Measurements from ENCODE around the gene FREM2.
A peak's percentile ranks its signal among the peaks of the same experiment; 100 is the strongest.

FREM2 gene

DNA sequence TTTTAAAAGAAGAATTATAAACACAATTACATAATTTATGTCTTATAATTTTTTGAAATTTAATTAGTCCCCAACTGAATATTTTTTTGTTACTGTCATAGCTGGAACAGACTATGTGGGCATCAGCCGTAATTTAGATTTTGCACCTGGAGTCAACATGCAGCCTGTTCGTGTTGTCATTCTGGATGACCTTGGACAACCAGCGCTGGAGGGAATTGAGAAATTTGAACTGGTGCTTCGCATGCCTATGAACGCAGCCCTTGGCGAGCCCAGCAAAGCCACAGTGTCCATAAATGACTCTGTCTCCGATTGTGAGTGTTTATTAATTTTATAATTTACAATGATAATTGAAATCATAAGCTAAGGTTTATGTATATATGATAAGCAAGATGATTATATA lies 161.5 kb downstream of the FREM2 start:
- no peak for DNase-seq

DNA sequence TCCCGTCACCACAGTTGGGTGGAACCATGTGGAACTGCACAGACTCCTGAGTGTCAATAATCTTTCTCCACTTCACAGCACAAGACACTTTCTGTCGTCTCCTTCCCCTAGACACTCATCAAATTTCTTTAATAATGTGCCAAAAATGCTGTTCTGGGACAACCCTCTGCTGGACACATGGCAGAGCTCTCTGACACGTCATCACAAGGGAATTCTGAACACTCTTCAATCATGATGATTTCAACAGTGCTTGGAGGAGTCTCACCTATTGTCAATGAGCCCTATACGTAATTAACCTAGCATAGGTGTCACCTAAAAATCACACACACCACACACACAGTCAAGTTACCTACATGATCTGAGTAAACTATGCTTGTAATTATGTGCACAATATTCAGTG lies 162.4 kb downstream of the FREM2 start:
- DNase-seq, result no peak

DNA sequence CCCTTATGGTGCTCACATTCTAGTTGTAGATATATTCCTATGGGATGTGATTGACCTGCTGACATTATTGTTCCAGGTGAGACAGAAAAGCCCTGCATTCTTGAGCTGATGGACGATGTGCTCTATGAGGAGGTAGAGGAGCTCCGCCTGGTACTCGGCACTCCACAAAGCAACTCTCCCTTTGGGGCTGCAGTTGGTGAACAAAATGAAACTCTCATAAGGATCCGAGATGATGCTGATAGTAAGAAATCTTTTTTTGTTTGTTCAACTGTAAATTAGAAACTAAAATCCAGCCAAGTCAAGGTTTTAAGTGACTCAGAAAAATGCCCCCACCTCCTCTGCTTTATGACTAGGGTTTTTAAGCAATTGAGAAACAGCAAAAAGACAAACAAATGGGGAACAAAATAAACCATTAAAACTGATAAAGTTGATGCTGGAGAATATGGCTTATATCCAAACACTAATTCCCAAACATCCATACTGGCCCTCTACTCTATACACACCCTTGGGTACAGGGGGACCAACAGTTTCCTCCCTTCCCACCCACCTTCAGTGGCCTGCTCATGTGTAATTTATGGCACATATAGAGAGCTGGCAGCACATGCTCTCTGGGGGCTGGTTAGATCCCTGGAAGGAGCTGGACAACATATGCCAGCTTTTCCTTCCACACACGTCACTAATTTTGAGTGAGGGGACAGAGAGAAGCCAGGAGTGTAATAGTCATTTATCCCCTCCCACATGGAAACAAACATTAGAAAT lies 164.2 kb downstream of the FREM2 start:
- no peak for DNase-seq

DNA sequence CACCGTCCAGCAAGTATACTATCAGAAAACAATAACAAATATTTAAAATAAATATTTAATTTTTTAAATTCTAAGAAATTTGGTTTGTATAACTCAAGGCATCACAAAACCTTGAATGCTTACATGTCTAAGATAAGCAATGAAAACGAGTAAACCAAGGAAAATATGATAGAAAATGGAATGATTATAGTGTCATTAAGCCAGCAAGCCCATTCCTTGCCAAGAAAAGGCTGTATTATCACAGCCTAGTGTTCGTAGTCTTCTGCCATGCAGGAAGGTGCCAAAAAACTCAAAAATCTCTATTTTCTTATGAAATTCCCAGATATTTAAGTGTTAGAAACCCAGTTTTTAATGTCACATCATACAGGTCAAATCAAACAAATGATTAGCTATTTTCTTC lies 167.3 kb downstream of the FREM2 start:
- no peak for DNase-seq

DNA sequence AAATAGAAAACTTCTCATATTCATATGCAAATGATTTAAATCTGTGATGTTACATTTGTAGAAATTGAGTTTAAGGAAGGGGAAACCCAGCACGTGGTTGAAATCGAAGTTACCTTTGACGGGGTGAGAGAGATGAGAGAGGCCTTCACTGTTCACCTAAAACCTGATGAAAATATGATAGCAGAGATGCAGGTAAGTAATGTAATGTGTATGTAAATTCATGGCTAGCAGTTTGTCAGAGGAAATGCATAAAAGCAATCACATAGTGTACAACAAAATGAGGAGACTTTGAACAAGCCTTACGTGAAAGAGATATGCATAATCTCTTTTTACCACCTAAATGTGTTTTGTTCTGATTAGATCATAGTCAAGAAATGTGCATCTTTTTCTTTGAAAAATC lies 169.2 kb downstream of the FREM2 start:
- DNase-seq, result no peak

DNA sequence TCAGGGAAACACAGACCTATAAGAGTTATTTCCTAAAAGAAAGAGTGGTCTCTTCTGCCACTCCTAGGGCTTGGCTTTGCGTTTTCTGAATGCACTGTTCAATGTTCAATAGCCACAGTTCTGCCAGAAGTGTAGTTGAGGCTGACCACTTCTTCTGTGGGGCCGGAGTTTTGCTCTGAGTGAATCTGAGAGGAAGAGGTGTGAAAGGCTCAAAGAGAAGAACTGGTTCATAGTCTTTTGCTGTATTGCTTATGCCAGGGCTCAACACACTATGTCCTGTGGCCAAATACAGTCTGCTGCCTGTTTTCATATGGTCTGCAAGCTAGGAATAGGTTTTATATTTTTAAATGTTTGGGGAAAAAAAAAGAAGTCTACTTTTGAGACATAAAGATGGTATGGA lies 175.6 kb downstream of the FREM2 start:
- no peak for DNase-seq

DNA sequence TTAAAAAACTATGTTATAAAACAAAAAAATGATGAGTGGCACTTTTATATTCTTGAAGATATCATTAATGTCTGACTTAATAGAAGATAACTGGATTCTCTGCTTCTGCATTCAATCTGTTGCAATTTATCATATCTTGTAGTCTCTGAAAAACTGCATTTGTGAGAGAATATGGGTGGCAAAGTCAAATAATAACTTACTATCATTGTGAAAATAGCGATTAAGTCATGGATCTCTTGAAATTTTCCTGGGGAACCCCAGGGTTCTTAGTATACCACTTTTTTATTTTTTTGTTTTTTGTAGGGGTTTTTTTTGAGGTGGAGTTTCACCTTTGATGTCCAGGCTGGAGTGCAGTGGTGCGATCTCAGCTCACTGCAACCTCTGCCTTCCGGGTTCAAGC lies 176.7 kb downstream of the FREM2 start:
- no peak for DNase-seq

DNA sequence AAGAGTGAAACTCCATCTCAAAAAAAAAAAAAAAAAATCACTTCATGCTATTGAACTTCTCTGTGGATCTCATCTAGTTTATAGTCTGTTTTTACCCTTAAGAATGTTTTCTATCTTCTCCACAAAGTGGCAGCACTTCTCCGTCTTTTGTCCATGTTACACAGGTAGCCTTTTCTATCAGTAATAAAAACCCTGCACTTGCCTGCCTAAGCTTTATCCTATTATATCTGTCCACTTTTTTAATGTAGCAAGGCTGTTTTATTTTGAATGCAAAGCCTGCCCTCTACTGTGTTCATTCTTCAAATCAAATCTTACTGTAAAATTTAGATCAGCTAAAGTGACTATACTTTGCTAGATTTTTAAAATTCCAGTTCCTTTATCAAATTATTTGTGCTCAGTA lies 179.8 kb downstream of the FREM2 start:
- peak; percentile 72 for DNase-seq

DNA sequence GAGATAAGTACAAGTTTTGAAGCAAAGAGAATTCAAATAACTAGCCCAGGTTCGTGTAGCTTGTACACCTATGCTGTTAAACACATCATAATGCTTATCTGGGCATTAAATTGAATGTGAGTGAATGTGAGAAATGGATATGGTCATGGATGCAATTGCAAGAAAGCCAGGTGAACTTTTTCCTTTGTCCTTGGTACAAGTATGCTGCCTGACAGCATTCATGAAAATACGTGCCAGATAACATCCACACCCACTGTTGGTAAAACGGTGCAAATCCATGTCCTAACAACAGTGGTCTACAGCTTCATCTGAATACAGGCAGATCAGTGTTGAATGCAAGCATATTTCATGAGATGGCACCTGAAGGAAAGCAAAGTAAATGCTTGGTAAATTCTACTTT lies 181.5 kb downstream of the FREM2 start:
- DNase-seq, result no peak

DNA sequence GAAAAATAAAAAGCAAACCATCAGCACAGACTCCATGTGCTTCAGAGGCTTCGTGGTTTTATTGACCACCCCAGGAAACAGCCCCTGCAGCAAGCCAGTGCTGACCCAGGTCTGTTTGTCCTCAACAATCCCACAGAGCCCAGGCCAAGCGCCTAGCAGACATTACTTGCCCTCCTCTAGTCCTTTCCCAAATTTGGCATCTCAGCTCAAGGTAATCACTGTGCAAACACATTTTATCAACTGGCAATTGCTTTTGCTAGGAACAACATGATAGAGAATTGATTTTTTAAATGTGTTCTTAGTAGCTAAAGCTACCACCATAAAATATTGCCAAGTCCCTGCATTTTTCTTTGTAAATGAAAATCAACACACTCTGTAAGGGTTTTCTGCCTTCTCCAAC lies 182.0 kb downstream of the FREM2 start:
- no peak for DNase-seq

DNA sequence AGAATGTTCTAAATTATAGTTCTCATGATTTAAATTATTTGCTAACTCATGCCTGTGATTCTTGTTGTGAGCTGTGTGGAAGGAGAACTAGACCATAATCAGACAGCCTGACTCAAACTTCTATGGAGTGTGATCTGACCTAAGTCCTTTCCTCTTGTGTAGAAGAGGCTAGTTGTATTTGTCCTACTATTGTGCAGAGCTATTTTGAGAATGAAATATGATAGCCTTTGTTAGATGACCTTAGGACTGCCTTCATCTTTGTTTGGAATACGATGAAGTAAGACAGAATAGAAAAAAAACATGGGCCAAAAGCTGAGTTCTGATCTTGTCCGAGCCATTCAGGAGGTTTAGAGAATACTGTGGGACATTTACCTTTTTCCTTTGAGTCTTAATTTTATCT lies 184.4 kb downstream of the FREM2 start:
- DNase-seq, result peak; percentile 24

DNA sequence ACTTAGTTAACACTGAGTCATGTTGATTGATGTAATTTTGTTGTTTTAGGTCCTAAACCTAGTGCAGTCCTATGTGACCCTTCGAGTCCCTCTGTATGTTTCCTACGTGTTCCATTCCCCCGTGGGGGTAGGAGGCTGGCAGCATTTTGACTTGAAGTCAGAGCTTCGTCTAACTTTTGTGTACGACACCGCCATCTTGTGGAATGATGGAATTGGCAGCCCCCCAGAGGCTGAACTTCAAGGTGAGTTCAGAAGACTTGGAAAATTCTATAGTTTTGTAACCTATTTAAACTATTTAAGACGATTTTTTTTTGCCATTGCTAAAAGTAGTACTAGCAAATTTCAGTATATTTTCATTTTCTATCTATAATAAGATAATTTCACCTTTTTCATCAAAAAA lies 185.8 kb downstream of the FREM2 start:
- peak; percentile 88 for DNase-seq

DNA sequence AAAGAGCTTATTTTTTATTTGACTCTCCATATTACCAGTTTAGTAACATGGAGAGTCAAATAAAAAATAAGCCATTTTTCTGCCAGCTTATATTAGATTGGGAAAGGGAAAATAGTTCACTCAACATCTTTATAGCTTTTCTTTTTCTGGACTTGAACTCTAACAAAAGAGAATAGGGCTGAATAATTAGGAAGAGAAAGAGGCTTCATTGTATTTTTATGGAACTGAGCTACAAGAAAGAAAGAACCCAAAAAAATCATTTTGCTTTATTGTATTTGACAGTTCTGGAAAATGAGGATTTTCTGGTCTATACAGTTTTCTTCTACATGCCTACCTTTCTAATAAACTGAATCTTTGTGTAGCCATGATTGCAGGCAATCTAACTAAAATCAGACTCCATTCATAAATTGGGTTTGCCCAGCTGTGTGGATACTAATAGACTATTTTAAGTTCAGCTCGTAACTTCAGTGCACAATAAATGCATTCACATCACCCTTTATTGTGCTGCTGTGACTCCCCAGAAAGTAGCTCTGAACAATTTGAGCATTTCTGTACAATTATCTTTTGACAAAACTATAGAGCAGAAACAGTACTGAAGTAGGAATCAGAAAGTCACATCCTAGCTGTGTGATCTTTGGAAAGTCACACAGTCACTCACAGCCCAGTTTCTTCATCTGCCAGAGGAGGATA lies 188.5 kb downstream of the FREM2 start:
- no peak for DNase-seq

DNA sequence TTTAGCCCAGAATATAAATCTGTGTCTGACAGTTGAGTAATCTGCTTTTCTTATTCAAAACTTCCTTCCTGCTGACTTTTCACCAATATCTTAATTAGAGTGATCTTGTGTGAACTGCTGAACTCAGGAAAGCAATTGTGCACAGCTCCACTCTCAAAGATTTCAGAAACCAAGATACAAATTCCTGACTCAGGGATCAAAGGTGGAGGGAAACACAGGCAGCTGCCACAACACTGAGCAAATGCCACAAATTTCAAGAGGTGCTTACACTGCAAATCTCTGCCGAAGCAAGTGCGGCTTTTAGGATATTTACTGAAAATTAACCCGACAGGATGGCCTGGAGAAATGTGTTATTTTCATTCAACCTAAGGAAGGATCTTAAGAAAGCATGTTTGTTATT lies 192.4 kb downstream of the FREM2 start:
- DNase-seq, result no peak

DNA sequence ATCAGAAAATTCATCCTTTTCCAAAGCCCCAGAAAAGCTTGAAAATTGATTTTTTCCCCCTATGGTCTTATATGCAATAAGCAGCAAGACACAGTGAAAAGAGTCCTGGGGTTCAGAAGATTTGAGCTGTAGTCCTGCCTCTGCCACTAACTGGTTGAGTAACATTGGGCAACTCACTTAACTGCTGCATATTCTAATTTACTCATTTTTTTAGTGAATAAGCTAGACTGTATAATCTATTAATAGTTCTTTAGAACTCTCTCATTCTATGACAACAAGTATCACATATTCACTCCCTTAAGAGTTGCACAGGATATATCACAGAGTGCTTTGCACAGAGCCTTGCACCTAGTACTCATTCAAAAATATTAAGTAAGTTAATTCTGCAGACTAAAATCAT lies 192.9 kb downstream of the FREM2 start:
- no peak for DNase-seq

DNA sequence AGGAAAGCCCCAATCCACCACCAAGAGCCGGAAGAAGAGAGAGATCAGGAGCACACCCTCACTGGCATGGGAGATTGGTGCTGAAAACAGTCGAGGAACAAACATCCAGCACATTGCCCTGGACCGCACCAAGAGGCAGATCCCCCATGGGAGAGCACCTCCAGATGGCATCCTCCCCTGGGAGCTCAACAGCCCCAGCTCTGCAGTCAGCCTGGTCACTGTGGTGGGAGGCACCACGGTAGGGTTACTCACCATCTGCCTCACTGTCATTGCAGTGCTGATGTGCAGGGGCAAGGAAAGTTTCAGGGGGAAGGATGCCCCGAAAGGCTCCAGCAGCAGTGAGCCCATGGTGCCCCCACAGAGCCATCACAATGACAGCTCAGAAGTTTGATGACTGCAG lies 193.5 kb downstream of the FREM2 start:
- DNase-seq, result no peak

DNA sequence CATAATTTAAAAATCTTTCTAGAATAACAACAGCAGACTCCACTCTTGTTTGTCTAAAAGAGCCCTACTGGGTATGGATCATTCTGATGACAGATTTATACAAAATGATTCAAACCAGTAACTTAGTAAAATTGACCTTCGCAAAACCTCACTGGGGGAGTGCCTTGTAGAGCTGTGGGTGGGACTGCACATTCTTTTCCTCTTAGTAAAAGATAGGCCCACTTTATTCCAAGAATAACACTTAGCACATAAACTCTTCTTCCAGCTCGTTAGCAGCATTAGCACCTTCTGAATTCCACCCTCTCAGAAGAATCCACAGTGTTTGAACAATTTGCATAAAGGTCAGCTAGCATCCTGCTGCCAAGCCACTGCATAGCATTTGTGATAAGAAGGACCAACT lies 196.9 kb downstream of the FREM2 start:
- DNase-seq, result peak; percentile 18

DNA sequence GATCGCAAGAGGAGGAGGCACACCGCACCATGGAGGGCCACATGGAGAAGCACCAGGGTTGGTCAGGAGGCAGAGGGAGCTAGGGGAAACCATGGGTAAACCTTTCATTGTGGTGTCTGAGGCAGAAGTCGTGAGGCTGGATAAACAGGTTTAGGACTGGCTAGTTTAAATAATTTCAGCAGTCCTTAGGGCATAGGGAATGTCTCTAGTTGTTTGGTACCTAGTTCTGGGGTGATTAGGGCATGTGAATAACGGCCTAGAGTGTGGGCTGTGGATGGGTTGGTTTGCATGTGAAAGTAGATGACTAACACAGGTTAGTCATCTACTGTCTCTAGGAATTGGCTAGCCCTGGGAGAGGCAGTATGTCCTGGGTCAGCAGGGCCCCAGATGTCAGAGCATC lies 201.4 kb downstream of the FREM2 start:
- DNase-seq, result no peak

DNA sequence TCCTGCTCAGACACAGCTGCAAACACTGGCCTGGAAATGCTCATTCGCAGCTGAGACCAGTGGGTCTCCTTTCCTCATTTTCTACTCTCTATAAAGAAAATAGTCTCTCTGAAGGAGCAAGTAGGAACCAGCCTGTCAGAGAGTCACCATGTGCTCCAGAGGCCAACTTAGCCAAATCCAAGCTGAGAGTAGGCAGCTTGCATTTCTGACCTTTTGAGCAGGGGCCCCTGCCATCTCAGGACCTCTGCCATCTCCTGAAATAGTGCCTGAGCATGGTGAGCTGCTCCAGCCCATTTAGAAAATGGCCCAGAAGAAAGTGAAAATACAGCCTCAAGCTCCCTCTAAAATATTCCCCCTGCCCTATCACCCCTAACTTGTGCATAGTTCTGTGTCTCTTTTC lies 208.2 kb downstream of the FREM2 start:
- DNase-seq, result no peak

DNA sequence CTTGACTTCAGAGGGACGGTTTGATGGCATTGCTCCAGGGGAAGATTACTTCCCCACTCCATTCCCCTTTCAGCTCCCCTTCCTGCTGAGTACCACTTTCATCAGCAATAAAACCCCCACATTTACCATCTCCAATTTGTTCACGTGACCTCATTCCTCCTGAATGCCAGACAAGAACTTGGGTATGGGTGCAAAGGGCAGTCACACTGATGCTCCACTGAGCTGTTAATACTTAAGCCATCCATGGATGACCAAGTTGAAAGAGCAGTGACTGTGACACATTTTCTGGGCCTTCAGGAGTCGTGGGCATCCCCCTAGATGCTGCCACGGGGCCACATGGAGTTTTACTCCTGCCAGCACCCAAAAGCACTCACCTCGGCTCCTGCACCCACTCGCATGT lies 210.6 kb downstream of the FREM2 start:
- no peak for DNase-seq

DNA sequence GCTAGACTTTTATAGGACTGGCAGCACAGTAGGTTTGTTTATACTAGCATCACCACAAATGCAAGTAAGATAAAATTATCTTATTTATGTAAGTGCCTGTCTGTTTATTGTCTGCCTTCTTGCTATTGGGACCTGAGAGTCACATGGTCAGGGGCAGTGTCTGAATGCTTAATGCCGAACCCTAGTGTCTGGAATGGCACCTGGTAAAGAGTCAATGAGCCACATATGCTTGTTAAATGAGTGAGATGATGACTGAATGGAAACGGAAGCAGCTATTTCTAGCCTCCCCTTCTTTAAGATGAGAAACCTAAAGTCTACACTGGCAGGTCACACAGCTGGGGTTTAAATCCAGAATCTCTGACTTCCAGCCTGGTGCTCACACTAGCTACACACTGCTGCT lies 211.6 kb downstream of the FREM2 start:
- no peak for DNase-seq

DNA sequence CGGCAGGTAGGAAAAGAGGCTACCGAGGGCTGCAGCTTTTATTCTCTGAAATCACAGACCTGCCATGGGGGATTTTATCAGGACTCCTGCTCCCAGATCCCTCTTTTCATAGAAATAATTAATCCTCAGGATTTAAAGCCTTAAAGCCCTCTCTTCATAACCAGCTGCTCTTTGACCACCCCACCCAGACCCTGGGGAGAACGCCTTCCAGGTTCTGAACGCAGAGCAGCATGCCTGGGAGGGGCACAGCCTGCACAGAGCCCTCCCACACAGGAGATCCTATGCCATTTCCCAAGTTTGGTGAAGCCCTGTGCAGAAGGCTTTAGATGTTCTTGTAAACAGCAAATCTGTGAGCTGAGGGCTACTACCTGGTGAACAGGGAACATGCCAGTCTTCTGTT lies 212.7 kb downstream of the FREM2 start:
- DNase-seq, result no peak

DNA sequence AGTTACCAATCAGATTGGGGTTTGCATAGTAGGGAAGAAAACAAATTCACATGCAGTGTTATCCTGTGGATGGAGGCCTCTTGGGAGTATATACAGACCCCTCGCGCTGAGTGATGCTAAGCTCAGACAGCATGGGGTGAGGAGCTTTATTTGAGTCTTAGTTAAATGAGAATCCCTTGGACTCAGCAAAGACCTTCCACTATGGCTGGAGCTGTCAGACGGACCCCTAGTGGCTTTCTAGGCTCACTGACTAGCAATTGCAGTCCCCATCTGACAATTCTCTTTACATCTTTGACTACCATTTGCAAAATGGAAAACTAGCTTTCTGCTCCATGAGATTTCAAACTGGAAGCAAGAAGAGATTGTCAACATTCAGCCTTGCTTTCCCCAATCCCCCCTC lies 213.3 kb downstream of the FREM2 start:
- DNase-seq, result peak; percentile 33

DNA sequence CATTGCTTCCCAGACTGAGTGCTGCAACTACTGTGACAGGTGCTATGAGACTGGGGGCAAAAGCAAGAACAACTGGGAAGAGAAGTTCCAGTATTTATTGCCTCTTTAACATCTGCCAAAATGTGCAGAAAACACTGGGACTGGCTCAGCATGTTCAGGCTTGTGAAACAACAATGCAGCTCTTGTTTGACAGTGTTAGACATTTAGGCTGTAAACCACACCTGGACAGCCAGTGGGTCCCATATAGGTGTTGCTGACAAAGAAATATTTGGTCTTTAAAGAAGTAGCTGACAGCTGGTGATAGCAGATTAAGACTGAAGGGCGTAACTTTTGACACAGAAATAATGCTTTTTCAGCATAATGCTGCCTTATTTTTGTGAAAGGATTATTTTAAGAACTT lies 215.7 kb downstream of the FREM2 start:
- no peak for DNase-seq

DNA sequence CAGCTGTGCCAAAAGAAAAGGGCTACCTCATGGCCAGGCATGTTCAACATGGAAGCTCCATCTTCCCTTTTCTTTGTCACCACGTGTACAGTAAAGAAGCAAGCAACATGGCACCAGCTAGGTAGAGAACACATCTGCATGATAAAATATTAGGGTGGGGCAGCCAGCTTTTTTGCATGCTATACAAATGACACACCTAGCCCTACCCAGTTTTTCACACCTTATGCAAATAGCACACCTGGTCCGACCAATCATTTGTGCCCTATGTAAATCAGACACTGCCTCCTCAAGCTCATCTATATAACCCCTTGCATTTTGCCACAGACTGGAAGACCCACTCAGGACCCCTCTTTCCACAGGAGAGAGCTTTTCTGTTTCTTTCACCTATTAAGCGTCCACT lies 218.2 kb downstream of the FREM2 start:
- no peak for DNase-seq
